OCI-M1 (cell line): ENCODE measurements around the gene B3GALT5.

Experiments used
- DNase-seq: peaks from one replicate; lab custom pipeline; 2025; lab: John Stamatoyannopoulos, UW

B3GALT5 gene

GRCh38 chr21:39604951-39605350 is 7.8 kb upstream of the B3GALT5 start:
- no peak for DNase-seq

GRCh38 chr21:39610703-39611102 is 2.0 kb upstream of the B3GALT5 start:
- no peak for DNase-seq

GRCh38 chr21:39611551-39612190 is 1.1 kb upstream of the B3GALT5 start:
- no peak for DNase-seq

- no peak for DNase-seq
Measured at GRCh38 chr21:39613041-39613934, 548 bp downstream of the B3GALT5 start.

GRCh38 chr21:39616211-39616772 is 3.6 kb downstream of the B3GALT5 start:
- no peak for DNase-seq

GRCh38 chr21:39620856-39621255 is 8.1 kb downstream of the B3GALT5 start:
- DNase-seq: no peak

GRCh38 chr21:39625211-39625895 is 12.6 kb downstream of the B3GALT5 start:
- DNase-seq: no peak

GRCh38 chr21:39628385-39628784 is 15.6 kb downstream of the B3GALT5 start:
- DNase-seq: no peak

- no peak for DNase-seq
Measured at GRCh38 chr21:39630191-39630591, 17.5 kb downstream of the B3GALT5 start.

- DNase-seq: no peak
Measured at GRCh38 chr21:39630827-39631226, 18.1 kb downstream of the B3GALT5 start.

GRCh38 chr21:39631842-39632562 is 19.3 kb downstream of the B3GALT5 start:
- no peak for DNase-seq

- DNase-seq: no peak
Measured at GRCh38 chr21:39632796-39633442, 20.2 kb downstream of the B3GALT5 start.

- no peak for DNase-seq
Measured at GRCh38 chr21:39633770-39634181, 21.0 kb downstream of the B3GALT5 start.

- DNase-seq: no peak
Measured at GRCh38 chr21:39634507-39634906, 21.8 kb downstream of the B3GALT5 start.

GRCh38 chr21:39637197-39637970 is 24.6 kb downstream of the B3GALT5 start:
- DNase-seq: no peak

- no peak for DNase-seq
Measured at GRCh38 chr21:39637971-39638240, 25.2 kb downstream of the B3GALT5 start.

- DNase-seq: no peak
Measured at GRCh38 chr21:39638281-39638680, 25.5 kb downstream of the B3GALT5 start.

GRCh38 chr21:39640754-39641153 is 28.0 kb downstream of the B3GALT5 start:
- DNase-seq: no peak

- no peak for DNase-seq
Measured at GRCh38 chr21:39641827-39642450, 29.2 kb downstream of the B3GALT5 start.

GRCh38 chr21:39644062-39644560 is 31.4 kb downstream of the B3GALT5 start:
- no peak for DNase-seq
